Activated naive CD4-positive, alpha-beta T cell treated with Interleukin-2 at 50 U/mL for 16 hours (primary cell): ENCODE results near the gene ITIH3.
"Not testable (repeated sequence)": the region's sequence is repeated elsewhere in the genome, so short reads cannot be mapped to it uniquely, and the experiment has no call there.

Source experiments
- DNase-seq: peaks from one replicate; pipeline ENCODE4 v3.0.0-alpha.2; 2020

Gene ITIH3

GRCh38 chr3:52794612-52795099 is at the start of gene ITIH3:
TSS of gene ITIH3 (plus strand) at chr3:52794796. CDS start at chr3:52794804, 8 bp downstream.
- no peak for DNase-seq

GRCh38 chr3:52752045-52752660 is 42.4 kb upstream of the ITIH3 start:
- DNase-seq: no peak

GRCh38 chr3:52754373-52754772 is 40.2 kb upstream of the ITIH3 start:
- no peak for DNase-seq

GRCh38 chr3:52756141-52756540 is 38.5 kb upstream of the ITIH3 start:
- no peak for DNase-seq

- DNase-seq: no peak
Measured at GRCh38 chr3:52763466-52763865, 31.1 kb upstream of the ITIH3 start.

GRCh38 chr3:52769786-52770455 is 24.7 kb upstream of the ITIH3 start:
- no peak for DNase-seq

GRCh38 chr3:52770496-52771333 is 23.9 kb upstream of the ITIH3 start, which contains the start of gene NEK4:
TSS of gene NEK4 (minus strand) at chr3:52770940. CDS start at chr3:52770746, 194 bp downstream.
- DNase-seq: peak; percentile 86

- DNase-seq: no peak
Measured at GRCh38 chr3:52771334-52771681, 23.3 kb upstream of the ITIH3 start.

GRCh38 chr3:52771702-52772101 is 22.9 kb upstream of the ITIH3 start:
- no peak for DNase-seq

GRCh38 chr3:52773361-52774065 is 21.1 kb upstream of the ITIH3 start:
- no peak for DNase-seq

- DNase-seq: no peak
Measured at GRCh38 chr3:52774066-52774713, 20.4 kb upstream of the ITIH3 start.

GRCh38 chr3:52774901-52775864 is 19.4 kb upstream of the ITIH3 start:
- DNase-seq: no peak

GRCh38 chr3:52775877-52776276 is 18.7 kb upstream of the ITIH3 start:
- DNase-seq: no peak

GRCh38 chr3:52776486-52776885 is 18.1 kb upstream of the ITIH3 start:
- not testable (repeated sequence) for DNase-seq

GRCh38 chr3:52777127-52777958 is 17.3 kb upstream of the ITIH3 start, which contains the start of gene ITIH1:
TSS of gene ITIH1 (plus strand) at chr3:52777599. CDS start at chr3:52777616, 17 bp downstream.
- no peak for DNase-seq

- DNase-seq: no peak
Measured at GRCh38 chr3:52777959-52778805, 16.4 kb upstream of the ITIH3 start.

GRCh38 chr3:52779011-52779836 is 15.4 kb upstream of the ITIH3 start:
- DNase-seq: no peak
